ENCODE results near the gene ZP2.

ZP2 gene

GRCh38 chr16:21162661-21163151, 48.7 kb downstream of the ZP2 start:
- no peak overlapping the region for H3K27ac ChIP-seq
- CTCF ChIA-PET: interaction anchor here (0.7 kb wide), 1 partner anchor 97 kb away, joined by 3 read pairs; no protein-coding TSS in a partner anchor
- TF ChIP-seq CTCF (conservative IDR thresholded peaks at IDR 0.05; ENCODE audit: low read depth): no peak
- no peak for DNase-seq (ENCODE audit: low spot score)
- POLR2A ChIA-PET (ENCODE audit: low non-redundant PET): no interaction called here

- ChIA-PET POLR2A (ENCODE audit: low non-redundant PET) (no interaction called here), CTCF (interaction anchor here (1.1 kb wide), 1 partner anchor 139 kb away, joined by 4 read pairs; no protein-coding TSS in a partner anchor)
- no peak for DNase-seq (ENCODE audit: low spot score)
- no peak overlapping the region for H3K27ac ChIP-seq
- no peak for TF ChIP-seq CTCF (conservative IDR thresholded peaks at IDR 0.05; ENCODE audit: low read depth)
Observed at GRCh38 chr16:21161211-21161610, 50.2 kb downstream of the ZP2 start.

- DNase-seq (ENCODE audit: low spot score): no peak
- no peak for TF ChIP-seq CTCF (conservative IDR thresholded peaks at IDR 0.05; ENCODE audit: low read depth)
- H3K27ac ChIP-seq: no peak overlapping the region
- CTCF ChIA-PET: interaction anchor here (0.7 kb wide), 1 partner anchor 1136 kb away, joined by 3 read pairs; no protein-coding TSS in a partner anchor
- POLR2A ChIA-PET (ENCODE audit: low non-redundant PET): no interaction called here
Observed at GRCh38 chr16:21160276-21160675, 51.1 kb downstream of the ZP2 start.

- ChIA-PET CTCF (interaction anchor here (0.6 to 3.4 kb wide), 3 partner anchors 142 to 1137 kb away, joined by 3 to 32 read pairs (median 4); no protein-coding TSS in a partner anchor), POLR2A (ENCODE audit: low non-redundant PET) (interaction anchor here (0.5 to 0.9 kb wide), 3 partner anchors 107 to 143 kb away, joined by 3 to 7 read pairs (median 4); no protein-coding TSS in a partner anchor)
- H3K27ac ChIP-seq: peak overlapping the region; percentile 89
- TF ChIP-seq CTCF (conservative IDR thresholded peaks at IDR 0.05; ENCODE audit: low read depth): no peak
- DNase-seq (ENCODE audit: low spot score): peak; percentile 39
Observed at GRCh38 chr16:21159281-21159951, 52.0 kb downstream of the ZP2 start.

GRCh38 chr16:21158208-21159110, 52.9 kb downstream of the ZP2 start, which contains the start of gene LDAF1:
LDAF1 (plus strand) TSS chr16:21158674; CDS start chr16:21161183, 2,509 bp downstream.
- POLR2A ChIA-PET (ENCODE audit: low non-redundant PET): interaction anchor here (0.9 kb wide), 1 partner anchor 142 kb away, joined by 7 read pairs; no protein-coding TSS in a partner anchor
- TF ChIP-seq CTCF (conservative IDR thresholded peaks at IDR 0.05; ENCODE audit: low read depth): no peak
- DNase-seq (ENCODE audit: low spot score): peak; percentile 81
- CTCF ChIA-PET: interaction anchor here (0.6 to 3.4 kb wide), 2 partner anchors 119 to 142 kb away, joined by 3 to 32 read pairs; no protein-coding TSS in a partner anchor
- H3K27ac ChIP-seq: peak within 1 kb of the TSS; percentile 89

- no peak for TF ChIP-seq CTCF (conservative IDR thresholded peaks at IDR 0.05; ENCODE audit: low read depth)
- ChIA-PET CTCF (interaction anchor here (0.7 to 3.4 kb wide), 5 partner anchors 10 to 1241 kb away, joined by 3 to 32 read pairs (median 3); no protein-coding TSS in a partner anchor), POLR2A (ENCODE audit: low non-redundant PET) (no interaction called here)
- H3K27ac ChIP-seq: peak overlapping the region; percentile 89
- DNase-seq (ENCODE audit: low spot score): no peak
Observed at GRCh38 chr16:21157632-21158031, 53.7 kb downstream of the ZP2 start.

All from RWPE1 (cell line).